ENCODE data around the gene PUM1.

The PUM1 gene

DNA sequence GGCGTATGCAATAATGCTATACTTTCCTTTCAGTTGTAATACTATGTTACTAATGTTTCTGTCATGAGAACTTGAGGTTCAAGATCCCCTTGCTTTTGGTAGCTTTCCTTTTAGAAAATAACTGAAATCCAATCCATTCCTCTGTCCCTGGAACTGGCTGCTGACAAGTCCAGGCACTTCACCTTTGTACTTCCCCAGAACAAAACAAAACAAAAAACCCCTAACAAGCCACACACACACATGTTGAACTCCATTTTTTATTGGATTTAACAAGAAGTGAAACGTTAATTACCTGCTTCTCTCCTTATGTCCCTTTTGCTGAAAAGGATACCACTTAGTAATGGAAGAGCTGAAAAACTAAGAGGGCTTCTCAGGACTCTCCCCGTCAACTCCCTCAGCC lies 130.9 kb downstream of the PUM1 start:
- TF ChIP-seq, protein P1, sequence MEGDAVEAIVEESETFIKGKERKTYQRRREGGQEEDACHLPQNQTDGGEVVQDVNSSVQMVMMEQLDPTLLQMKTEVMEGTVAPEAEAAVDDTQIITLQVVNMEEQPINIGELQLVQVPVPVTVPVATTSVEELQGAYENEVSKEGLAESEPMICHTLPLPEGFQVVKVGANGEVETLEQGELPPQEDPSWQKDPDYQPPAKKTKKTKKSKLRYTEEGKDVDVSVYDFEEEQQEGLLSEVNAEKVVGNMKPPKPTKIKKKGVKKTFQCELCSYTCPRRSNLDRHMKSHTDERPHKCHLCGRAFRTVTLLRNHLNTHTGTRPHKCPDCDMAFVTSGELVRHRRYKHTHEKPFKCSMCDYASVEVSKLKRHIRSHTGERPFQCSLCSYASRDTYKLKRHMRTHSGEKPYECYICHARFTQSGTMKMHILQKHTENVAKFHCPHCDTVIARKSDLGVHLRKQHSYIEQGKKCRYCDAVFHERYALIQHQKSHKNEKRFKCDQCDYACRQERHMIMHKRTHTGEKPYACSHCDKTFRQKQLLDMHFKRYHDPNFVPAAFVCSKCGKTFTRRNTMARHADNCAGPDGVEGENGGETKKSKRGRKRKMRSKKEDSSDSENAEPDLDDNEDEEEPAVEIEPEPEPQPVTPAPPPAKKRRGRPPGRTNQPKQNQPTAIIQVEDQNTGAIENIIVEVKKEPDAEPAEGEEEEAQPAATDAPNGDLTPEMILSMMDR (conservative IDR thresholded peaks at IDR 0.05; ENCODE audit: low read length) = no peak
- DNase-seq (ENCODE audit: low read depth) = no peak
- H3K4me3 ChIP-seq (ENCODE audit: low read length) = no peak overlapping the region

DNA sequence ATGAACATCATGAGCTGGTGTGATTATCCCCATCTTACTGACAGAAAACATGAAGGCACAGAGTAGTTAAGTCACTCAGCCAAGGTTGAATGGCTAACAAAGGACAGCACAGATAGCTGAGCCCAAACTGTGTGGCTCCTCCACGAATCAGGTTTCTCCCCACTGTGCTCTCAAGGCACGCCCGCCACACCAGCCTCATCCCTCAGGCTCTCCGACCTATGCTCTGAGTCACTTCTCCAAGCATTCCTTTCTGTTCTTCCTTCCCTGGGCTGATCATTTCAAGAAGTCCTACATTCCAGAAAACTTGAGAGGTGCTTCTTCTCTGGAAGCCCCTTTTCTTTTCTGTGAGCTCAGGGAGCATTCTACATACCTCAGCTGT lies 131.7 kb downstream of the PUM1 start:
- TF ChIP-seq, protein P1 (conservative IDR thresholded peaks at IDR 0.05; ENCODE audit: low read length) = no peak
- DNase-seq (ENCODE audit: low read depth) = peak; percentile 69
- no peak overlapping the region for H3K4me3 ChIP-seq (ENCODE audit: low read length)

DNA sequence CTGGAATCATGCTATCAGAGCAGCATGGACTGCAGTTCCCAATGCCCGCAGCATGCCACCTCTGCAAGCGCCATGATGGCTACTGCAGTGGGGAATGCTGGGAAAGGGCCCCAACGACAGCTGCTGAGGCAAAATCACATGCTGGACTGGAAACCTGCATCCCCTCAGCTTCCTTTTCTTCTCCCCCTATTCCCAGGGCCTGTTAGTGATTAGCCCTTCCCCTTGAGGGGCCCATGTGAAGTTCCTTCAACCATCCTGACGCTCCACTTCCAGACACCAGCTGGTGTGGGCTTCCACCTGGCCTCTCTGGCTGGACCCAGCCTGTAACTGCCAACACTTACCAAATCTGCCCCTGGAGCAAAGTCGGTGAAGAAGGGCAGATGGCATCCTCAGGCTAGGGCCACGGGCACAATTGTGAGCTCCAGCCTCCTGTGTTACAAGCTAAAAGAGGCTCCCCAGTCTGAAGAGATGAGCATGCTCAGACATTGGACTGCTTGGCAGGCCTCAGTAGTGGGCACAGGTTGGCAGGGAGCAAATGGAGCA lies 134.8 kb downstream of the PUM1 start:
- TF ChIP-seq, protein P1 (conservative IDR thresholded peaks at IDR 0.05; ENCODE audit: low read length) = no peak
- no peak for DNase-seq (ENCODE audit: low read depth)
- no peak overlapping the region for H3K4me3 ChIP-seq (ENCODE audit: low read length)

DNA sequence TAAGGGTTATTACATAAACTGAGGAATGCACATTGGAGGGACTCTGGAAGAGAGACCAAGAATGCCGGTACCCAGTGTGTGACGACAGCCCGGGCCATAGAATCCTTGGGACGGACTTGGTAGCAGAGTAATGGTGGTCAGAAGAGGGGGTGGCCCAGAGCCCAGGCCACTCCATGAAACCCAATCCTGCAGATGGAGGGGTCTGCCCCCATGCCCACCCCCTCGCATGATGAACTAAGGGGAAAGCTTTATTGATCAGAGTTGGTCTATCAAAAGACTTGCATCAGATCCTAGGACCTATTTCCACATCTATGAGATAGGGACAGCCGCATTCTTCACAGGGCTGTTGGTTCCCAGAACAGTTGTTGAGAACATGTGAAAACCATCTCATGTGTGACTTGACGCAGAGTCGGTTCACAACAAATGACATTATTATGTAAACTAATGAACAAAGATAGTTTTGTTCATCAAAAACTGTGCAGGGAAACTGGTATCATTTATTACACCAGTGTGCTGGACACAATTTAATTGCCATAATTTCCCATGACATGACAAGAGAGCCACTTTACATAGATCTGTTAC lies 135.5 kb downstream of the PUM1 start:
- no peak overlapping the region for H3K4me3 ChIP-seq (ENCODE audit: low read length)
- TF ChIP-seq, protein P1 (conservative IDR thresholded peaks at IDR 0.05; ENCODE audit: low read length) = no peak
- DNase-seq (ENCODE audit: low read depth) = no peak

DNA sequence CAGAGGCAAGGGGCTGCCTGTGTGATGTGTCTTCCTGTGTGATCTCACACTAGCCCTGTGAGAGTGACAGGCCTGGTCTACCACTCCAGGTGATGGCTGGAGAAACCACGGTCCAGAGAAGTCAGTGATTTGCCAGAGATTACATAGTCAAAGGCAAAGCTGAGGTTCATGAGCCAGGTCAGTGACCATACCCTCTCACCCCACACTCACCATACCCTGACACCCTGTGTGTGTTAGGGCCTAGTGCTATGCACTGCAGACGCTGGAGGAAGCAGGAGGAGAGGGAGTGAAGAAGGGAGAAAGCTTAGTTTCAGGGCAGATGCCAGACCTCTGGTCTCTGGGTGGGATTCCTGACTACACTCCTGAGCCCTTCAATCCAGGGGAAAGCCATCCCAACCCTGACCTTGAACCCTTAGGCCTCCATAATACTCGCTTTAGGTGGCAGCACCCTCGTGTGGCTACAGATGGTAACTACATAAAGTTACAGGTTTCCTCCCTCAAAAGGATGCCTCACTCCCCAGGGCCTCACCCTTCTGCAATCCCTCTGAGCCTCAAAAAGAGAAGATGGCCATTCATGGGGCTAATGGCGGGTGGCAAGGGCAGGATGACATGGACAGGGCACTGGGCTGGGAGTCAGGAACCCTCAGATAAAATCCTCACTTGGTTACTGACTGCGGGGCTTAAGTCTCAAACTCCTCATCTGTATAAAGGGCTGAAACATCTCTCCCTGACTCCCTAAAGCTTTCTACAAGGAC lies 136.2 kb downstream of the PUM1 start:
- TF ChIP-seq, protein P1 (conservative IDR thresholded peaks at IDR 0.05; ENCODE audit: low read length) = peak; percentile 76

GRCh38 chr1:30928789-30929134 lies 136.8 kb downstream of the PUM1 start:
- no peak for DNase-seq (ENCODE audit: low read depth)
- H3K4me3 ChIP-seq (ENCODE audit: low read length) = no peak overlapping the region
- TF ChIP-seq, protein P1 (conservative IDR thresholded peaks at IDR 0.05; ENCODE audit: low read length) = no peak

More for the DNA sequence above, 136.2 kb downstream of the PUM1 start:
- no peak overlapping the region for H3K4me3 ChIP-seq (ENCODE audit: low read length)
- DNase-seq (ENCODE audit: low read depth) = peak; percentile 39

- TF ChIP-seq, protein P1 (conservative IDR thresholded peaks at IDR 0.05; ENCODE audit: low read length) = no peak
- no peak overlapping the region for H3K4me3 ChIP-seq (ENCODE audit: low read length)
- no peak for DNase-seq (ENCODE audit: low read depth)
Measured at GRCh38 chr1:30928171-30928570, 137.3 kb downstream of the PUM1 start.
